Colonic mucosa (tissue), 4 donors: ENCODE data around the gene TPST2. TPM values are rescaled to one million over a fixed set of nuclear protein-coding genes. Genes with fewer than 3 reads are reported as not detected.

Source experiments
- DNase-seq: peaks from one replicate; pipeline ENCODE4 v3.0.0-alpha.2; 2020
- H3K27ac ChIP-seq: fragments of 200-600 bp; one replicate; pipeline ENCODE4 v1.8.0; 2021
- H3K27me3 ChIP-seq: fragments of 200-600 bp; one replicate; pipeline ENCODE4 v1.8.0; 2021
- H3K36me3 ChIP-seq: fragments of 200-600 bp; one replicate; pipeline ENCODE4 v1.8.0; 2021
- H3K4me1 ChIP-seq: fragments of 200-600 bp; one replicate; pipeline ENCODE4 v1.8.0; 2021; ENCODE audit warnings: mild to moderate bottlenecking
- H3K4me3 ChIP-seq: fragments of 200-600 bp; one replicate; pipeline ENCODE4 v1.8.0; 2021
- H3K9ac ChIP-seq, 2 donors: one replicate each; pipeline ENCODE4 v1.7.0; 2013; ENCODE audit warnings: control low read depth in 2 of 2, low read depth in 2 of 2, low read length in 2 of 2
- H3K9me3 ChIP-seq: fragments of 200-600 bp; one replicate; pipeline ENCODE4 v1.8.0; 2021
- intact Hi-C: fragments of 100-400 bp; cut with DNase I; formaldehyde crosslinking; loops from one replicate; pipeline ENCODE4 v1.14.1; 2022
- total RNA-seq, 2 donors: library from RNA; stranded (reverse); fragmentation: NEBNext Ultra II Directional in 1 of 2; extraction: Animal tissue kit (Norgen Biotek cat#: 25700) in 1 of 2; gene quantifications; one replicate each; pipeline ENCODE4 v1.2.1, GENCODE V29; 2021
- TF ChIP-seq, protein P1 (sequence below): fragments of 200-600 bp; IDR thresholded peaks from one replicate; pipeline ENCODE4 v1.8.0; 2022; ENCODE audit warnings: antibody characterized with exemption, mild to moderate bottlenecking
- donor health status: healthy.
- donor health status: DM: no; HTN: no; CAD: no.
- donor health status: DM: no; HTN: no; CAD: no.

TPST2 gene
- total RNA-seq, 2 donors from 2014 or later, result 13.3 to 19.9 TPM

DNA sequence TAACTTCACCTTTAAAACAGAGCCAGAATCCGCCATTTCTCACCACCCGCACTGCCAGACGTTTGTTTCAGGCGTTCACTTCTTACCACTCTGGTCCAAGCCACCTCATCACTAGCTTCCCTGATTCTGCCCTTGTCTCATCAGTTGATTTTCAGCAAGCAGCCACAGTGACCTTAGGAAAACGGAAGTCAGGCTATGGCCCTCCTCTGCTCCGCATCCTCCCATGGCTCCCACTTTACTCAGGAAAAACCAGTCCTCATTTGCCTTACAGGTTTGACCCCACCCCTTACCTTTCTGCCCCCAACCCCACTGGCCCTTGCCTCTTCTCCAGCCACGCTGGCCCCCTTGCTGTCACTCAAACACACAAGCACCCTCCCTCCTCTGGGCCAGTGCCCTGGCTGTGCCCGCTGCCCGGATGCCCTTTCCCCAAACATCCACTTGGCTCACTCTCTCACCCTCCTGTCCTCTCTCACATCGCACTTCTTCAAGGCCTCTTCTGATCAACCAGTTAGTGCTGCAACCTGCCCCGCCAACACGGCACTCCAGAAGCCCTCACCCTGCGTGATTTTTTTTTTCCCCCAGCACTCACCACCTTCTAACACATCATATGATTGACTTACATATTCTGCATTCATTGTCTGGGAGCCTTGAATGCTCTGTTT lies 18.9 kb downstream of the TPST2 start:
- Histone ChIP-seq H3K36me3 (no peaks in the 10 kb centered on the region), H3K4me1 (no peaks in the 10 kb centered on the region), H3K4me3 (no peak overlapping the region), H3K9ac (no peak overlapping the region), H3K27me3 (no peaks in the 10 kb centered on the region), H3K27ac (no peak overlapping the region), H3K9me3 (no peaks in the 10 kb centered on the region)
- DNase-seq, result no peak
- intact Hi-C loops, result no loop called here
- TF ChIP-seq, protein P1, sequence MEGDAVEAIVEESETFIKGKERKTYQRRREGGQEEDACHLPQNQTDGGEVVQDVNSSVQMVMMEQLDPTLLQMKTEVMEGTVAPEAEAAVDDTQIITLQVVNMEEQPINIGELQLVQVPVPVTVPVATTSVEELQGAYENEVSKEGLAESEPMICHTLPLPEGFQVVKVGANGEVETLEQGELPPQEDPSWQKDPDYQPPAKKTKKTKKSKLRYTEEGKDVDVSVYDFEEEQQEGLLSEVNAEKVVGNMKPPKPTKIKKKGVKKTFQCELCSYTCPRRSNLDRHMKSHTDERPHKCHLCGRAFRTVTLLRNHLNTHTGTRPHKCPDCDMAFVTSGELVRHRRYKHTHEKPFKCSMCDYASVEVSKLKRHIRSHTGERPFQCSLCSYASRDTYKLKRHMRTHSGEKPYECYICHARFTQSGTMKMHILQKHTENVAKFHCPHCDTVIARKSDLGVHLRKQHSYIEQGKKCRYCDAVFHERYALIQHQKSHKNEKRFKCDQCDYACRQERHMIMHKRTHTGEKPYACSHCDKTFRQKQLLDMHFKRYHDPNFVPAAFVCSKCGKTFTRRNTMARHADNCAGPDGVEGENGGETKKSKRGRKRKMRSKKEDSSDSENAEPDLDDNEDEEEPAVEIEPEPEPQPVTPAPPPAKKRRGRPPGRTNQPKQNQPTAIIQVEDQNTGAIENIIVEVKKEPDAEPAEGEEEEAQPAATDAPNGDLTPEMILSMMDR, result no peak

DNA sequence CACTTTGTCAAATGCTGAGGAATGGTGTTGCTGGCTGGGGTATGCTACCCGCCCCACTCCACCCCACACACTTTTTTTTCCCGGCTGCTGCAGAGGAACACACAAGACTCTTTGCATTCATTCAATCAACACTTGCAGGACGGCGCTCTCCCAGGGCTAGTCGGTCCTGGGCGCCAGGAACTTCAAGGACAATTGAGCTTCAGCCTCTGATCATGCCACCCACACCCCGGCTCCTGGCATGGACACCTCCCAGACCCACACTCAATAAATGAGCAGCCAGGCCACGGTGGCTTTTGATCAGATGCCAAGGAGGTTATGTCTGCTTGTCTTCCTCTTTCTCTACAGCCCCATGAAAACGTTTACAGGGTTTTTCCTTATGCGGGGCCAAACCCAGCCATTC lies 19.8 kb downstream of the TPST2 start:
- H3K4me3 ChIP-seq, result no peak overlapping the region
- H3K4me1 ChIP-seq, result no peaks in the 10 kb centered on the region
- intact Hi-C loops, result no loop called here
- TF ChIP-seq, protein P1, result no peak
- no peaks in the 10 kb centered on the region for H3K9me3 ChIP-seq
- no peaks in the 10 kb centered on the region for H3K27me3 ChIP-seq
- no peak overlapping the region for H3K27ac ChIP-seq
- no peaks in the 10 kb centered on the region for H3K36me3 ChIP-seq
- DNase-seq, result peak; percentile 40
- H3K9ac ChIP-seq, result no peak overlapping the region

DNA sequence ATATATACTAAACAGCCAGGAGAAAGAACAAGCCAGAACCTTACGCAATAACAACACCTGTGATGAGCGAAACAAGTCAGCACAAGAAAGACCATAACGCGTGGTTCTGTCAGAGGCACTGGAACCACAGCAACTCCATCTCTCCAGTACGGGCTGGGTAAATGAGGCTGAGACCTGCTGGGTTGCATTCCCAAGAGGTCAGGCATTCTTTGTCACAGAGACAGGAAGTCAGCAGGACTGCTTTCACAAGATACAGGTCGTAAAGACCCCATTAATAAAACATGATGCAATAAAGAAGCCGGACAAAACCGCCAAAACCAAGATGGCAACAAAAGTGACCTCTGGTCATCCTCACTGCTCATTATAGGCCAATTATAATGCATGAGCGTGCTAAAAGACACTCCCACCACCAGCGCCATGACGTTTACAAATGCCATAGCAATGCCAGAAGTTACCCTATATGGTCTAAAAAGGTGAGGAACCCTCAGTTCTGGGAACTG lies 21.7 kb downstream of the TPST2 start:
- H3K4me3 ChIP-seq, result no peak overlapping the region
- no peak for DNase-seq
- no peaks in the 10 kb centered on the region for H3K4me1 ChIP-seq

DNA sequence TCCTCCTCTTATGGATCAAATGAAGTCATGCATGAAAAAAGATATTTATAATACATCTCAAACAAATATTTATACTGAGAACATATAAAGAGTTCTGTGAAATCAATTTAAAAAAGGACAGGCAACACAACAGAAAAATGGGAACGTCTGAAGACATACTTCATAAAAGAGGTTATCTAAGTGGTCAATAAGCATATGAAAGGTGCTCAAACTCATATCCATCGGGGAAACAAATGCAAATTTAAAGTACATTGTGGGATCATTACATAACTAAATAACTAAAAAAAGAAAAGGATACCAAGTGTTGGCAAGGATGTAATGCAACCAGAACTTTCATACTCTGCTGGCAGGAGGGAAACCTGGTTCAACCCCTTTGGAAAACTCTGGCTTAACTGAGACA lies 22.3 kb downstream of the TPST2 start:
- intact Hi-C loops, result no loop called here
- H3K9ac ChIP-seq, result no peak overlapping the region
- TF ChIP-seq, protein P1, result no peak
- no peaks in the 10 kb centered on the region for H3K36me3 ChIP-seq
- H3K27ac ChIP-seq, result no peak overlapping the region
- H3K9me3 ChIP-seq, result no peaks in the 10 kb centered on the region
- no peak overlapping the region for H3K4me3 ChIP-seq
- DNase-seq, result no peak
- no peaks in the 10 kb centered on the region for H3K27me3 ChIP-seq
- no peaks in the 10 kb centered on the region for H3K4me1 ChIP-seq

More for the DNA sequence above, 21.7 kb downstream of the TPST2 start:
- Histone ChIP-seq H3K9me3 (no peaks in the 10 kb centered on the region), H3K36me3 (no peaks in the 10 kb centered on the region), H3K27ac (no peak overlapping the region), H3K9ac (no peak overlapping the region), H3K27me3 (no peaks in the 10 kb centered on the region)
- TF ChIP-seq, protein P1, result no peak
- intact Hi-C loops, result no loop called here

DNA sequence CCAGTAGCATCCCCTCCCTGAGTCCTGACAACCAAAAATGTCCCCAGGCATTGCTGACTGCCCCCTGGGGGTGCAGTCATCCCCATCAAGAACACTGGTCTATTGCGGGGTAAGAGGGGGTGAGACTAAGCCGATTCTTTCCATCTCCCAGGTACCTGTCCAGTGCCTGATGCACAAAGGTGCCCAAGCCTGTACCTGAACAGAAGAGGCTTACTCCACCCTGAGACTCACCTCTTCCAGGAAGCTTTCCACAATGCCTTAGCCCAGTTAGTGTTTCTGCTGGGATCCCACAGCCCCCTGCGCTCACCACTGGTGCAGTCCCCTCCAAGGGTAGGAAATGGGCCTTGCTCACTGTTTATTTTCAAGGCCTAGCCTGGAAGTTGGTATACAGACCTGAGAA lies 22.9 kb downstream of the TPST2 start:
- Histone ChIP-seq H3K27ac (no peak overlapping the region), H3K27me3 (no peaks in the 10 kb centered on the region), H3K36me3 (no peaks in the 10 kb centered on the region), H3K4me1 (no peaks in the 10 kb centered on the region), H3K4me3 (no peak overlapping the region), H3K9ac (no peak overlapping the region), H3K9me3 (no peaks in the 10 kb centered on the region)
- TF ChIP-seq, protein P1, result no peak
- intact Hi-C loops, result no loop called here
- DNase-seq, result no peak
